Caco-2 (cell line): ENCODE results near the gene TCF15. TPM values are rescaled to one million over a fixed set of nuclear protein-coding genes. Genes with fewer than 3 reads are reported as not detected.

Experiments used
- BruUV-seq: library from RNA; stranded (reverse); fragments of 400-500 nt; replicated peaks from 2 replicates; lab custom pipeline; 2021; lab: Mats Ljungman, UMichigan
- CTCF ChIA-PET: fragments of 300-600 bp; sonication (Branson Sonifier 250); formaldehyde crosslinking; loops from one replicate; lab custom pipeline; 2022; ENCODE audit warnings: antibody characterized with exemption; lab: Charles Lee
- POLR2A ChIA-PET: fragments of 300-600 bp; sonication (Branson Sonifier 250); formaldehyde crosslinking; loops from one replicate; lab custom pipeline; 2022; ENCODE audit warnings: antibody characterized with exemption; lab: Charles Lee
- DNase-seq, 2 experiments: peaks; one replicate each; pipeline versions ENCODE4 v3.0.0 to v3.0.0-alpha.2; 2020 to 2022
- H3K27me3 ChIP-seq: replicated peaks from 2 replicates; pipeline ENCODE4 v1.6.0; 2011; ENCODE audit warnings: low read length; ENCODE audit not compliant: control insufficient read depth, insufficient read depth
- H3K36me3 ChIP-seq: 2 replicates; pipeline ENCODE4 v1.5.1; 2011; ENCODE audit warnings: low read length; ENCODE audit not compliant: control insufficient read depth, insufficient read depth
- H3K4me1 ChIP-seq: fragments of 250-450 bp; sonication (Bioruptor Pico); 2 replicates; pipeline ENCODE4 v1.5.1; 2020; ENCODE audit warnings: mild to moderate bottlenecking
- H3K4me3 ChIP-seq: 2 replicates; pipeline ENCODE4 v1.5.1; 2011; ENCODE audit warnings: low read depth, mild to moderate bottlenecking, control low read depth, low read length
- H3K9me3 ChIP-seq: fragments of 250-450 bp; sonication (Bioruptor Pico); 2 replicates; pipeline ENCODE4 v1.5.1; 2020; ENCODE audit warnings: mild to moderate bottlenecking, moderate library complexity
- H3K27ac Mint-ChIP-seq: one replicate; pipeline ENCODE4 v1.8.0; 2022; ENCODE audit warnings: mixed read lengths; ENCODE audit not compliant: unreplicated experiment
- H3K27me3 Mint-ChIP-seq: one replicate; pipeline ENCODE4 v1.8.0; 2022; ENCODE audit warnings: mixed read lengths; ENCODE audit not compliant: insufficient read depth, unreplicated experiment
- H3K36me3 Mint-ChIP-seq: one replicate; pipeline ENCODE4 v1.8.0; 2022; ENCODE audit warnings: mild to moderate bottlenecking, mixed read lengths; ENCODE audit not compliant: insufficient read depth, unreplicated experiment
- H3K4me1 Mint-ChIP-seq: one replicate; pipeline ENCODE4 v1.8.0; 2022; ENCODE audit warnings: low read depth, mixed read lengths; ENCODE audit not compliant: unreplicated experiment
- H3K4me3 Mint-ChIP-seq: one replicate; pipeline ENCODE4 v1.8.0; 2022; ENCODE audit warnings: mild to moderate bottlenecking, moderate library complexity, mixed read lengths; ENCODE audit not compliant: unreplicated experiment
- H3K9me3 Mint-ChIP-seq: one replicate; pipeline ENCODE4 v1.8.0; 2022; ENCODE audit warnings: mixed read lengths; ENCODE audit not compliant: unreplicated experiment
- CTCF ChIP-seq, 2 experiments: fragments of 200-600 bp in 1 of 2; IDR thresholded peaks; 1 replicate in 1 of 2; 2 replicates in 1 of 2; pipeline versions ENCODE4 v1.5.1 to v1.8.0; 2011 to 2022; ENCODE audit warnings: antibody characterized with exemption in 1 of 2, control low read depth in 1 of 2, inconsistent platforms in 1 of 2, low read depth in 1 of 2, low read length in 1 of 2, mild to moderate bottlenecking in 1 of 2, moderate library complexity in 1 of 2; ENCODE audit not compliant: insufficient read depth in 1 of 2, severe bottlenecking in 1 of 2, unreplicated experiment in 1 of 2
- intact Hi-C: fragments of 100-400 bp; cut with micrococcal nuclease; formaldehyde crosslinking; loops from one replicate; pipeline ENCODE4 v1.10.0; 2022; ENCODE audit not compliant: unreplicated experiment
- total RNA-seq: library from RNA; stranded (reverse); gene quantifications from 2 replicates; pipeline ENCODE4 v1.2.3, GENCODE V29; 2022

TCF15 gene
- total RNA-seq, 1 experiment from 2014 or later: not detected

GRCh38 chr20:637559-637958 is 27.4 kb upstream of the TCF15 start:
- Histone ChIP-seq H3K9me3 (no peaks in the 10 kb centered on the region), H3K4me3 (no peak overlapping the region), H3K36me3 (no peaks in the 10 kb centered on the region), H3K4me1 (no peaks in the 10 kb centered on the region), H3K27me3 (no peaks in the 10 kb centered on the region)
- peaks cover 5% of the 10 kb centered on the region for H3K27me3 Mint-ChIP-seq
- no peaks in the 10 kb centered on the region for H3K36me3 Mint-ChIP-seq
- no peak overlapping the region for H3K27ac Mint-ChIP-seq
- H3K9me3 Mint-ChIP-seq: no peaks in the 10 kb centered on the region
- intact Hi-C loops: no loop called here
- no TSS peak for BruUV-seq
- H3K4me1 Mint-ChIP-seq: peaks cover 7% of the 10 kb centered on the region
- CTCF ChIA-PET: interaction anchor here (0.7 kb wide), 1 partner anchor 8 kb away, joined by 3 read pairs; no protein-coding TSS in a partner anchor
- no peak for TF ChIP-seq CTCF (IDR thresholded peaks at IDR 0.05; ENCODE audit: insufficient read depth in 1 of 2, low read depth in 1 of 2, low read length in 1 of 2, severe bottlenecking in 1 of 2, unreplicated experiment in 1 of 2)
- no peak for DNase-seq
- H3K4me3 Mint-ChIP-seq: no peak overlapping the region
- POLR2A ChIA-PET: no interaction called here

- no peaks in the 10 kb centered on the region for H3K9me3 ChIP-seq
- POLR2A ChIA-PET: no interaction called here
- H3K4me3 ChIP-seq: no peak overlapping the region
- Mint-ChIP-seq H3K27me3 (peaks cover 5% of the 10 kb centered on the region), H3K27ac (no peak overlapping the region), H3K9me3 (no peaks in the 10 kb centered on the region), H3K36me3 (no peaks in the 10 kb centered on the region), H3K4me3 (no peak overlapping the region), H3K4me1 (peaks cover 7% of the 10 kb centered on the region)
- H3K27me3 ChIP-seq: no peaks in the 10 kb centered on the region
- no peak for DNase-seq
- CTCF ChIA-PET: no interaction called here
- TF ChIP-seq CTCF (IDR thresholded peaks at IDR 0.05; ENCODE audit: insufficient read depth in 1 of 2, low read depth in 1 of 2, low read length in 1 of 2, severe bottlenecking in 1 of 2, unreplicated experiment in 1 of 2): no peak
- BruUV-seq: no TSS peak
- H3K4me1 ChIP-seq: no peaks in the 10 kb centered on the region
- no peaks in the 10 kb centered on the region for H3K36me3 ChIP-seq
- intact Hi-C loops: no loop called here
Measured at GRCh38 chr20:635893-636338, 25.8 kb upstream of the TCF15 start.

GRCh38 chr20:635028-635892 is 25.2 kb upstream of the TCF15 start:
- intact Hi-C loops: no loop called here
- peaks cover 4% of the 10 kb centered on the region for H3K27me3 Mint-ChIP-seq

More at GRCh38 chr20:635028-635892, 25.2 kb upstream of the TCF15 start:
- no peak for TF ChIP-seq CTCF (IDR thresholded peaks at IDR 0.05; ENCODE audit: insufficient read depth in 1 of 2, low read depth in 1 of 2, low read length in 1 of 2, severe bottlenecking in 1 of 2, unreplicated experiment in 1 of 2)
- Histone ChIP-seq H3K36me3 (no peaks in the 10 kb centered on the region), H3K27me3 (no peaks in the 10 kb centered on the region), H3K9me3 (no peaks in the 10 kb centered on the region), H3K4me3 (no peak overlapping the region), H3K4me1 (no peaks in the 10 kb centered on the region)
- H3K36me3 Mint-ChIP-seq: no peaks in the 10 kb centered on the region
- CTCF ChIA-PET: no interaction called here
- no TSS peak for BruUV-seq
- H3K4me1 Mint-ChIP-seq: peaks cover 7% of the 10 kb centered on the region
- no peak overlapping the region for H3K4me3 Mint-ChIP-seq
- DNase-seq: no peak
- POLR2A ChIA-PET: no interaction called here
- H3K27ac Mint-ChIP-seq: no peak overlapping the region
- no peaks in the 10 kb centered on the region for H3K9me3 Mint-ChIP-seq
